Liver (tissue), 3 donors: ENCODE data around the gene DGKB.

ENCODE experiments used
- FOXA1 ChIP-seq: IDR thresholded peaks from 2 replicates; pipeline ENCODE4 v1.6.1; 2016; ENCODE audit warnings: antibody characterized with exemption
- GABPA ChIP-seq, 2 donors: IDR thresholded peaks in 1 of 2; conservative IDR thresholded peaks in 1 of 2; 2 replicates each; pipeline ENCODE4 v1.6.1; 2016; ENCODE audit warnings: antibody characterized with exemption in 2 of 2, mild to moderate bottlenecking in 1 of 2, moderate library complexity in 1 of 2
- JUND ChIP-seq, 2 donors: IDR thresholded peaks; 2 replicates each; pipeline ENCODE4 v1.6.1; 2016; ENCODE audit warnings: antibody characterized with exemption in 2 of 2
- MAX ChIP-seq: IDR thresholded peaks from 2 replicates; pipeline ENCODE4 v1.6.1; 2016; ENCODE audit warnings: antibody characterized with exemption
- RAD21 ChIP-seq, 2 donors: IDR thresholded peaks; 2 replicates each; pipeline ENCODE4 v1.6.1; 2016; ENCODE audit warnings: antibody characterized with exemption in 2 of 2, mild to moderate bottlenecking in 2 of 2
- RXRA ChIP-seq, 2 donors: IDR thresholded peaks; 2 replicates each; pipeline ENCODE4 v1.6.1; 2017 to 2018; ENCODE audit warnings: antibody characterized with exemption in 2 of 2, mild to moderate bottlenecking in 1 of 2
- TAF1 ChIP-seq: conservative IDR thresholded peaks from 2 replicates; pipeline ENCODE4 v1.6.1; 2016; ENCODE audit warnings: antibody characterized with exemption, mild to moderate bottlenecking
- YY1 ChIP-seq: IDR thresholded peaks from 2 replicates; pipeline ENCODE4 v1.6.1; 2016; ENCODE audit warnings: antibody characterized with exemption, mild to moderate bottlenecking
- TF ChIP-seq, protein P1 (sequence below): fragments of 150-350 bp; IDR thresholded peaks from 2 replicates; pipeline ENCODE4 v1.5.1; 2017; ENCODE audit warnings: improper control_type of control experiment, low read depth, low read length; ENCODE audit not compliant: missing input control
- TF ChIP-seq, protein P2 (sequence below): IDR thresholded peaks from 2 replicates; pipeline ENCODE4 v1.6.1; 2016; ENCODE audit warnings: antibody characterized with exemption, mild to moderate bottlenecking
- donor health status: healthy.
- donor health status: healthy.

- TF ChIP-seq GABPA (IDR thresholded peaks at IDR 0.05 in 1 of 2, conservative IDR thresholded peaks at IDR 0.05 in 1 of 2) (no peak), MAX (no peak), JUND (IDR thresholded peaks at IDR 0.05) (no peak), TAF1 (no peak), FOXA1 (no peak), RXRA (IDR thresholded peaks at IDR 0.05) (no peak), RAD21 (IDR thresholded peaks at IDR 0.05) (no peak), YY1 (no peak)
- TF ChIP-seq, protein P1, sequence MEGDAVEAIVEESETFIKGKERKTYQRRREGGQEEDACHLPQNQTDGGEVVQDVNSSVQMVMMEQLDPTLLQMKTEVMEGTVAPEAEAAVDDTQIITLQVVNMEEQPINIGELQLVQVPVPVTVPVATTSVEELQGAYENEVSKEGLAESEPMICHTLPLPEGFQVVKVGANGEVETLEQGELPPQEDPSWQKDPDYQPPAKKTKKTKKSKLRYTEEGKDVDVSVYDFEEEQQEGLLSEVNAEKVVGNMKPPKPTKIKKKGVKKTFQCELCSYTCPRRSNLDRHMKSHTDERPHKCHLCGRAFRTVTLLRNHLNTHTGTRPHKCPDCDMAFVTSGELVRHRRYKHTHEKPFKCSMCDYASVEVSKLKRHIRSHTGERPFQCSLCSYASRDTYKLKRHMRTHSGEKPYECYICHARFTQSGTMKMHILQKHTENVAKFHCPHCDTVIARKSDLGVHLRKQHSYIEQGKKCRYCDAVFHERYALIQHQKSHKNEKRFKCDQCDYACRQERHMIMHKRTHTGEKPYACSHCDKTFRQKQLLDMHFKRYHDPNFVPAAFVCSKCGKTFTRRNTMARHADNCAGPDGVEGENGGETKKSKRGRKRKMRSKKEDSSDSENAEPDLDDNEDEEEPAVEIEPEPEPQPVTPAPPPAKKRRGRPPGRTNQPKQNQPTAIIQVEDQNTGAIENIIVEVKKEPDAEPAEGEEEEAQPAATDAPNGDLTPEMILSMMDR = no peak
- TF ChIP-seq, protein P2, sequence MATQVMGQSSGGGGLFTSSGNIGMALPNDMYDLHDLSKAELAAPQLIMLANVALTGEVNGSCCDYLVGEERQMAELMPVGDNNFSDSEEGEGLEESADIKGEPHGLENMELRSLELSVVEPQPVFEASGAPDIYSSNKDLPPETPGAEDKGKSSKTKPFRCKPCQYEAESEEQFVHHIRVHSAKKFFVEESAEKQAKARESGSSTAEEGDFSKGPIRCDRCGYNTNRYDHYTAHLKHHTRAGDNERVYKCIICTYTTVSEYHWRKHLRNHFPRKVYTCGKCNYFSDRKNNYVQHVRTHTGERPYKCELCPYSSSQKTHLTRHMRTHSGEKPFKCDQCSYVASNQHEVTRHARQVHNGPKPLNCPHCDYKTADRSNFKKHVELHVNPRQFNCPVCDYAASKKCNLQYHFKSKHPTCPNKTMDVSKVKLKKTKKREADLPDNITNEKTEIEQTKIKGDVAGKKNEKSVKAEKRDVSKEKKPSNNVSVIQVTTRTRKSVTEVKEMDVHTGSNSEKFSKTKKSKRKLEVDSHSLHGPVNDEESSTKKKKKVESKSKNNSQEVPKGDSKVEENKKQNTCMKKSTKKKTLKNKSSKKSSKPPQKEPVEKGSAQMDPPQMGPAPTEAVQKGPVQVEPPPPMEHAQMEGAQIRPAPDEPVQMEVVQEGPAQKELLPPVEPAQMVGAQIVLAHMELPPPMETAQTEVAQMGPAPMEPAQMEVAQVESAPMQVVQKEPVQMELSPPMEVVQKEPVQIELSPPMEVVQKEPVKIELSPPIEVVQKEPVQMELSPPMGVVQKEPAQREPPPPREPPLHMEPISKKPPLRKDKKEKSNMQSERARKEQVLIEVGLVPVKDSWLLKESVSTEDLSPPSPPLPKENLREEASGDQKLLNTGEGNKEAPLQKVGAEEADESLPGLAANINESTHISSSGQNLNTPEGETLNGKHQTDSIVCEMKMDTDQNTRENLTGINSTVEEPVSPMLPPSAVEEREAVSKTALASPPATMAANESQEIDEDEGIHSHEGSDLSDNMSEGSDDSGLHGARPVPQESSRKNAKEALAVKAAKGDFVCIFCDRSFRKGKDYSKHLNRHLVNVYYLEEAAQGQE = no peak
Observed at GRCh38 chr7:14123923-14124322, 778.6 kb downstream of the DGKB start.
